GM20000 (cell line): Measurements from ENCODE around the gene CNNM1.

Source experiments
- DNase-seq: peaks from one replicate; pipeline ENCODE4 v3.0.0; 2012; ENCODE audit warnings: low spot score
- CTCF ChIP-seq: IDR thresholded peaks from 2 replicates; pipeline ENCODE4 v1.5.1; 2012; ENCODE audit warnings: mild to moderate bottlenecking, control low read depth; ENCODE audit errors: extremely low read depth, missing control alignments

CNNM1 gene

GRCh38 chr10:99318475-99318874 is 10.7 kb upstream of the CNNM1 start:
- DNase-seq = no peak
- no peak for TF ChIP-seq CTCF

- no peak for DNase-seq
Observed at GRCh38 chr10:99325281-99325680, 3.9 kb upstream of the CNNM1 start.

GRCh38 chr10:99326871-99327270 is 2.3 kb upstream of the CNNM1 start:
- no peak for TF ChIP-seq CTCF
- no peak for DNase-seq

More at GRCh38 chr10:99325281-99325680, 3.9 kb upstream of the CNNM1 start:
- TF ChIP-seq CTCF = no peak

GRCh38 chr10:99328579-99329303 is 415 bp upstream of the CNNM1 start:
- TF ChIP-seq CTCF = no peak
- no peak for DNase-seq

GRCh38 chr10:99329554-99330346 is 594 bp downstream of the CNNM1 start:
- peak; percentile 31 for DNase-seq
- TF ChIP-seq CTCF = no peak

GRCh38 chr10:99330347-99330924 is 1.3 kb downstream of the CNNM1 start:
- no peak for DNase-seq
- TF ChIP-seq CTCF = no peak
